Skeletal muscle tissue (tissue), 4 donors: ENCODE results near the gene RXRA. TPM values are rescaled to one million over a fixed set of nuclear protein-coding genes. Genes with fewer than 3 reads are reported as not detected.

Experiments
- H3K27ac ChIP-seq: one replicate; pipeline ENCODE4 v1.7.0; 2013; ENCODE audit warnings: mild to moderate bottlenecking, low read depth, low read length, inconsistent platforms
- H3K27me3 ChIP-seq, 3 donors: one replicate each; pipeline ENCODE4 v1.7.0; 2013; ENCODE audit warnings: low read length in 3 of 3; ENCODE audit not compliant: control insufficient read depth in 3 of 3, insufficient read depth in 3 of 3
- H3K36me3 ChIP-seq, 3 donors: one replicate each; pipeline ENCODE4 v1.7.0; 2013; ENCODE audit warnings: low read length in 3 of 3; ENCODE audit not compliant: control insufficient read depth in 3 of 3, insufficient read depth in 3 of 3
- H3K4me1 ChIP-seq, 3 donors: one replicate each; pipeline ENCODE4 v1.7.0; 2013; ENCODE audit warnings: low read length in 3 of 3, mild to moderate bottlenecking in 3 of 3; ENCODE audit not compliant: control insufficient read depth in 3 of 3, insufficient read depth in 3 of 3
- H3K4me3 ChIP-seq, 3 donors: one replicate each; pipeline ENCODE4 v1.7.0; 2013; ENCODE audit warnings: low read length in 3 of 3
- H3K9ac ChIP-seq, 3 donors: one replicate each; pipeline ENCODE4 v1.7.0; 2013; ENCODE audit warnings: low read length in 3 of 3, mild to moderate bottlenecking in 3 of 3, moderate library complexity in 2 of 3, low read depth in 1 of 3
- H3K9me3 ChIP-seq, 3 donors: one replicate each; pipeline ENCODE4 v1.7.0; 2013; ENCODE audit warnings: low read length in 3 of 3; ENCODE audit not compliant: control insufficient read depth in 3 of 3
- total RNA-seq: library from RNA; depleted of rRNA; stranded (reverse); fragments of >200 nt; gene quantifications from one replicate; pipeline ENCODE4 v1.2.3, GENCODE V29; 2014
- donor health status: Osteomylitis.

RXRA gene
- total RNA-seq, 1 donor from 2014 or later, result 11.5 TPM

GRCh38 chr9:134317790-134318414 is 8.4 kb upstream of the RXRA start:
- Histone ChIP-seq H3K27ac (no peak overlapping the region), H3K36me3 (no peaks in the 10 kb centered on the region), H3K9ac (no peak overlapping the region), H3K27me3 (peaks cover 0 to 2% (median 0%) of the 10 kb centered on the region in 3 donors), H3K4me1 (peaks cover 6 to 8% (median 6%) of the 10 kb centered on the region in 3 donors), H3K4me3 (no peak overlapping the region), H3K9me3 (no peaks in the 10 kb centered on the region)

GRCh38 chr9:134318481-134318891 is 7.8 kb upstream of the RXRA start:
- Histone ChIP-seq H3K36me3 (no peaks in the 10 kb centered on the region), H3K9ac (no peak overlapping the region), H3K4me3 (no peak overlapping the region), H3K27ac (no peak overlapping the region), H3K4me1 (peaks cover 6 to 10% (median 6%) of the 10 kb centered on the region in 3 donors), H3K27me3 (peaks cover 0 to 2% (median 0%) of the 10 kb centered on the region in 3 donors), H3K9me3 (no peaks in the 10 kb centered on the region)

- Histone ChIP-seq H3K27me3 (peaks cover 0 to 2% (median 0%) of the 10 kb centered on the region in 3 donors), H3K9me3 (no peaks in the 10 kb centered on the region), H3K9ac (no peak overlapping the region), H3K27ac (no peak overlapping the region), H3K4me3 (no peak overlapping the region), H3K36me3 (no peaks in the 10 kb centered on the region), H3K4me1 (peaks cover 8 to 14% (median 10%) of the 10 kb centered on the region in 3 donors)
Observed at GRCh38 chr9:134318941-134319305, 7.3 kb upstream of the RXRA start.

GRCh38 chr9:134319306-134320125 is 6.7 kb upstream of the RXRA start:
- H3K27me3 ChIP-seq, result peaks cover 0 to 2% (median 0%) of the 10 kb centered on the region in 3 donors
- no peak overlapping the region for H3K27ac ChIP-seq
- peaks cover 11 to 20% (median 16%) of the 10 kb centered on the region in 3 donors for H3K4me1 ChIP-seq
- H3K9me3 ChIP-seq, result no peaks in the 10 kb centered on the region
- H3K36me3 ChIP-seq, result no peaks in the 10 kb centered on the region
- H3K9ac ChIP-seq, result no peak overlapping the region
- H3K4me3 ChIP-seq, result no peak overlapping the region

DNA sequence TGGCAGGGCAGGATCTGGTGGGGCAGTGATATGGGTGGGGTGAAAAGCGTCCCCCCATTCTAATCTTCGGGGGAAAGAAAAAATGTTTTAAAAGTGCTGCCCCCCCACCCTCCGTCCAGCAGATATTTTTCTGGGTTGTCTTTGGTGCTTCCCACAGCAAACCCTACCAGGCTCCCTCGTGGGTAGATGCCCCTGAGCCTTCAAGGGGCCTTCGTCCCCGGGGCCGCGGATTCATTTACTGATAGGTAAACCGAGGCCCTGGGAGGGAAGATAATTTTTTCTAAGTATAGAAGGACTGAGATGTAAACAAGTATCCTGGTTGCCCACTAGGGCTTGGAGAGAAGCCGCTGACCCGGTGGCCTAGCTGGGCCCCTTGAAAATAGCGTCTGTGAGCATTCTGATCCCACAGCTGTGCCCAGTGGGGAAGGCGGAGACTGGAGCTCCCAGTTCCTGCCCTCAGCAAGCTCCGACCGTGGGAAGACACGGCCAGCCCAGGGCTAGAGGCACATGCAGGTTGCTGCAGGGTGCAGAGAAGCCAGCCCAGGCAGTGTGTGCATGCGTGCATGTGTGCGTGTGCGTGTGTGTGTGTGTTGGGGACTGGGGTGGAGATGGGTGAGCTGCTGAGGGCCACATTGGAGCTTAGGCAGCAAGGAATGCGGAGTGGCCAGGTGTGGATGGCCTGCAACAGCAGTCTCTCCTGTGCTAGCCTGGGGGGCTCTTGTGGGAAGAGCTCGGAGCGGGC is 6.0 kb upstream of the RXRA start:
- Histone ChIP-seq H3K9me3 (no peaks in the 10 kb centered on the region), H3K4me1 (peaks cover 14 to 27% (median 18%) of the 10 kb centered on the region in 3 donors), H3K4me3 (no peak overlapping the region), H3K36me3 (no peaks in the 10 kb centered on the region), H3K27ac (no peak overlapping the region), H3K9ac (no peak overlapping the region), H3K27me3 (peaks cover 0 to 2% (median 0%) of the 10 kb centered on the region in 3 donors)

GRCh38 chr9:134320868-134321471 is 5.3 kb upstream of the RXRA start:
- Histone ChIP-seq H3K27ac (no peak overlapping the region), H3K36me3 (no peaks in the 10 kb centered on the region), H3K4me1 (peaks cover 14 to 27% (median 20%) of the 10 kb centered on the region in 3 donors), H3K27me3 (peaks cover 0 to 2% (median 0%) of the 10 kb centered on the region in 3 donors), H3K9me3 (no peaks in the 10 kb centered on the region), H3K9ac (no peak overlapping the region), H3K4me3 (no peak overlapping the region)

- H3K27ac ChIP-seq, result no peak overlapping the region
- H3K9ac ChIP-seq, result no peak overlapping the region
- H3K4me1 ChIP-seq, result peaks cover 12 to 23% (median 17%) of the 10 kb centered on the region in 3 donors
- no peak overlapping the region for H3K4me3 ChIP-seq
- no peaks in the 10 kb centered on the region for H3K9me3 ChIP-seq
- peaks cover 0 to 2% (median 0%) of the 10 kb centered on the region in 3 donors for H3K27me3 ChIP-seq
- H3K36me3 ChIP-seq, result no peaks in the 10 kb centered on the region
Observed at GRCh38 chr9:134321531-134321930, 4.7 kb upstream of the RXRA start.

- Histone ChIP-seq H3K36me3 (no peaks in the 10 kb centered on the region), H3K4me3 (no peak overlapping the region), H3K27me3 (peaks cover 0 to 2% (median 0%) of the 10 kb centered on the region in 3 donors), H3K9ac (no peak overlapping the region), H3K9me3 (no peaks in the 10 kb centered on the region), H3K4me1 (peaks cover 9 to 19% (median 17%) of the 10 kb centered on the region in 3 donors), H3K27ac (no peak overlapping the region)
Observed at GRCh38 chr9:134321946-134322741, 4.1 kb upstream of the RXRA start.

- Histone ChIP-seq H3K27me3 (peaks cover 0 to 2% (median 0%) of the 10 kb centered on the region in 3 donors), H3K4me3 (no peak overlapping the region), H3K9ac (no peak overlapping the region), H3K9me3 (no peaks in the 10 kb centered on the region), H3K4me1 (peaks cover 16 to 25% (median 24%) of the 10 kb centered on the region in 3 donors), H3K36me3 (no peaks in the 10 kb centered on the region), H3K27ac (no peak overlapping the region)
Observed at GRCh38 chr9:134322781-134323241, 3.4 kb upstream of the RXRA start.
